ENCODE data around the gene KIAA1217.
"Not testable (repeated sequence)": the region's sequence is repeated elsewhere in the genome, so short reads cannot be mapped to it uniquely, and the experiment has no call there.

The KIAA1217 gene

DNA sequence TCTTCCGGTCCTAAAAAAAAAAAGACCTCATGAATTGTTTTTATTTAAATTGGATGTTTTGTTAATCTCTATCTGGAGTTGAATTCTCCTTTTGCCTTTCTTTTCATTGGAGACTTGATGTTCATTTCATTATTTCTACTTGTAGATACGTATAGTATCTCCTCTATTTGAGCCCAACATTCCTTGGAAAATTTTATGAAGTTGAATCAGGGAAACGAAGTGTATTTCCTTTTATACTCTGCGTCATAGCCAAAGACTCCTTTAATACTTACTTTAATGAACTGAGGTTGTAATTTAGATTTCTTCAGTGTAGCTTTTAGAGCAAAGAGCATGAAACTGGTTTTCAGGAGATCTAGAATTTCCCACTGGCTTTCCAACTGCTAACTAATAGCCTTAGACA lies 132.4 kb downstream of the KIAA1217 start:
- no peak for DNase-seq

DNA sequence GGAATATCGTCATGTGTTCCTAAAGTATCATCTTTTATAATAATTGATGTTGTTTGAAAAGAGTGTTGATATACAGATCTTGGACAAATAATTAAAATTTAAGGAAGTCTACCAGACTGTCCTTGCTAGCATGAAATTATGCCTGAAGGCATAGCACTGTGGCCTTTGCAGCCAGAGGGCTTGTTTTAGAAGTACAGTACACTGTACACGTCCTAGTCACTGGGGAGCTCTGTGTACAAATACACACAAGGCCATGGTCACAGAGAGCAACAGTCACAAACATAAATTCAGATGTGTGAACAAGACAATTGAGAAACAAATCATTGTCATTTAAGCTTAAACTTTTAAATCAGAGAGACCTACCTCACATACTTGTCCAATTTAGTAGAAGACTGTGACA lies 133.0 kb downstream of the KIAA1217 start:
- no peak for DNase-seq

- DNase-seq: no peak
Observed at GRCh38 chr10:24343686-24344085, 134.7 kb downstream of the KIAA1217 start.

GRCh38 chr10:24344279-24344678 lies 135.3 kb downstream of the KIAA1217 start:
- no peak for DNase-seq

- DNase-seq: no peak
Observed at GRCh38 chr10:24344695-24345463, 135.9 kb downstream of the KIAA1217 start.

GRCh38 chr10:24346877-24347519 lies 138.1 kb downstream of the KIAA1217 start:
- no peak for DNase-seq

GRCh38 chr10:24349379-24350001 lies 140.6 kb downstream of the KIAA1217 start:
- no peak for DNase-seq

DNA sequence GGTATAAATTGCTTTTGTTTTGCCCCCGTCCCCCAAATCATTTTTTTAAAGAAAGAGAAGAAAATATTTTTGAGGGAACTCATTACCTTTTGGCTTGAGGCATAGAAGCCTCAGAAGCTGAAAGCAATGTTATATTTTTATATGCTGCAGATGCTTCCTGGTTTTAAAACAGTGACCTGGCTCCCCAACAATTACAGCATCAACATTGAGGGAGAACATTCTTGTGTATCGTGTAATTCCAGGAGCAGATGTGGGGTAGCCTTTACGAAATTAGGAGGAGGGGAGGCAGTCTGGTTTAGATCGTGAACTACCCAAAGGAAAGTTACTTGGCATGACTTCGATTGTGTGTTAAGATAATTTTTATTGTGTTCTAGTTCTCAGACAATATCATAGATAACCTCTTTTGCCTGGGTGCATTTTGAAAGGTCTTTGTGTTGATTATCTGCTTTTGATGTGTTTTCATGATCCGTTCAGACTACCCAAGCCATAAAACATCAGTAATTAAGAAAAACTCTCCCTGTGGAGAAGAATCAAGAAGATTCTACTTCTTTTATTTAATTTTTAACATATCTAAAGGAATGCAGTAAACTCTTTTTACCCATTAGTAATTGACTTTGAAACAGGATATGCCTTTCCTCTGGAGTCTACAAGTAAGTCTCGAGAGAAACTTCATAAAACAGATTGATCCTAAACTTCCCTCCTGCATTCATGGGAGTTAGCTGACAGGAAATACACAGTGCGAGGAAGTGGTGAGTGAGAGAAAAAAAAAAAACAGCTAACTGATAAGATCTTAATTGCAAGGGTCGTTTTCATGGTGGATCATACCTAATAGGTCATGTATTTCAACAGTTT lies 141.4 kb downstream of the KIAA1217 start:
- no peak for DNase-seq

DNA sequence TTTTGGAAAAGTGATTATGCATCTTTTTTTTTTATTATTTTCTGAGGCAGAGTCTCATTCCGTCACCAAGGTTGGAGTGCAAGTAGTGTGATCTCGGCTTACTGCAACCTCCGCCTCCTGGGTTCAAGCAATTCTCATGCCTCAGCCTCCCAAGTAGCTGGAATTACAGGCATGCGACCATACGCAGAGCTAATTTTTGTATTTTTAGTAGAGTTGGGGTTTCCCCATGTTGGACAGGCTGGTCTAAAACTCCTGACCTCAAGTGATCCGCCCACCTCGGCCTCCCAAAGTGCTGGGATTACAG lies 141.9 kb downstream of the KIAA1217 start:
- not testable (repeated sequence) for DNase-seq

GRCh38 chr10:24351961-24352360 lies 143.0 kb downstream of the KIAA1217 start:
- no peak for DNase-seq

- DNase-seq: no peak
Observed at GRCh38 chr10:24352399-24352798, 143.5 kb downstream of the KIAA1217 start.

DNA sequence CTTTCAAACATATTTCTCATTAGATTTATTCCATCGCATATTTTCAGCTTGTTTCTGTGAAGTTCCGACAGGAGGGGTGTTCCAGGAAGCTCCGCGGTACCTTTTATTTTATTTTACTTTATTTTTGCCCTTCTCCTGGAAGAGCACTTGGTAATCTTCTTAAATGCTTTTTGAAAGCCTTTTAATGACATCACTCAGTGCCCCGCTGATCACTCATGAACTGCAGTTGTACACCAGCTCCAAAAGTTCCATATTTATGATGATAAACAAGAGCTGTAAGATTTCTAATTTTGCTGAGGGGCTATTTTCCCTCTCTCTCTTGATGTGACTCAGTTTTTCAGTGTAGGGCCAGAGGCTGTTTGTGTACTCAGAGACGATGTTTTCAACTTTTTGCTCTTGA lies 144.4 kb downstream of the KIAA1217 start:
- DNase-seq: no peak

GRCh38 chr10:24355056-24355688 lies 146.2 kb downstream of the KIAA1217 start:
- DNase-seq: no peak

DNA sequence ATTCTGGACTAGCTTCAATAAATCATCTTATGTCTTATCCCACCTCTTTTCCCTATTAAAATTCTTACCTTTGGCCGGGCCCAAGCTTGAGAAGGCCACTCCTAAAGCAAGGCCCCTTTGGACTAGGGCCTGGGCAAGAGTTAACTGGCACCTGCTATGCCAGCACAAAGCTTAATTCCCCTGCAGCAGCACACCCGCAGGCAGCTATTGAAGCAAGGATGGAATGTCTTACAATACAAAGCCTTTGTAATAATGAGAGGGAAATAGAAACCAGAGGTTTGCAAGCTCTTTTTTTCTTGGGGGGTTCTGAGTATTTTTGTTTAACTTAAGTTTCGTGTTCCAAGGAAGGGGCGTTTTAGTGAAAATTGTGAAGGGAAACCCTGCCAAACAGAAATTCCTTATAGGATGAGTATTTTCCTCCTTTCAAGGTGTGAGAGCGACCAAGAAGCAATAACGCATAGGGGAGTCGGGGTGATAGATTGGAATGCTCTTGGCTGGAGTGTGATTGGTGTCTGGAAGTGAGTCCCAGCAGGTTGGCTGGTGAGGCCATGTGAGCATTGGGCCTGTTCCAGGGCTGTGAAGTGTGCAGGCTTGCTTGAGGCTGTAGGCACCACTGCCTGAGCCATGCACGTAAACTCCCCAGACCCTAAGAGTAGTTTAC lies 148.5 kb downstream of the KIAA1217 start:
- no peak for DNase-seq

DNA sequence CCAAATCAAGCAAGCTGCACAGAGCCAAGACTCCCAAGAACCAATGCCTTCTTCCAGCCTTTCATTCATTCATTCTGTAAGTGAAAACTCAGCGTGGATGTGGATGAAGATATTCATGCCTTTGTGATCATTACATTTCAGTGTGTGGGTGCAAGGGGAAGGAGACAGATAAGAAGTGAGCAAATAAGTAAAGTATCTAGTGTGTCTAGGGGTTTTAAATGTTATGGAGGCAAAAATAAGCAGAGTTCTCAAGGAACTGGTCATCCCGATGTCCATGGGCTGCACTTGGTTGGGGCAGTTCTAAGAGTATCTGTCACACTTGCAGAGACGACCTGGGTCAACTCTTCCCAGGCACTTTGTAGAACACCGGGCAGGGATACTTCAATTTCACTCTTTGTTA lies 149.1 kb downstream of the KIAA1217 start:
- no peak for DNase-seq

GRCh38 chr10:24360282-24361127 lies 151.6 kb downstream of the KIAA1217 start:
- no peak for DNase-seq

DNA sequence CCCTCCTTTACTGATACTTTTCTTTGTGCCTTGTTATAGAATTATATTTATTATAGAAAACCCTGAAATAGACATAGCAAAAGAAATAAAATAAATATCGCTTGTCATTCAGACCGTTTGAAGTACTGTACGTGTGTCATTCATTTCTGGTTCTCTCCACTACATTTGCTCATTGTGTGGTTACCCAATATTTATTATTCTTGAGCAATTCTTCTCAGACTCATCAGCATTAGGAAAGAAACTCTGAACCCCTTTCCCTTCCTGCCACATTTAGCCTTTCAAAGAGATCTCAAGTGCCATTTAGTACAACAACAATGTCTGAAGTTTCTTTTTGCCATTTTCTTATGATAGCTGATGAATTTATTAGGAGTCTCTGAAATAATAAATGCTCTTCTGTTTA lies 154.1 kb downstream of the KIAA1217 start:
- no peak for DNase-seq

DNA sequence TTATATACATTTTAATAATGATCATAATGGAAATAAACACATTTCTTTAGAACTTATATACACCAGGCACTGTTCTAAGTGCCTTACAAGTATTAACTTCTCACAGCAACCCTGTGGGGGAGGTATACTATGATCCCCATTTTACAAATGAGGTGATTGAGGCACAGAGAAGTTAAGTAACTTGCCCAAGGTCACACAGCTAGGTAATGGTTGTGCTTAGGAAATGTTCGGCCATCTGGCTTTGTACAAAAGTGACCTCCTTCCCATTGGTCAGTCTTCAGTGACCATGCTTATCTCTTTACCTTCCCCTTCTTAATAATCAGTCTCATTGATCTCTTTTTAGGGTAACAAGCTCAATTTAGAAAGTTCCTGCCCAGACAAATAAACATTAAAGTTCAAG lies 158.8 kb downstream of the KIAA1217 start:
- no peak for DNase-seq

GRCh38 chr10:24370877-24371276 lies 161.9 kb downstream of the KIAA1217 start:
- no peak for DNase-seq

DNA sequence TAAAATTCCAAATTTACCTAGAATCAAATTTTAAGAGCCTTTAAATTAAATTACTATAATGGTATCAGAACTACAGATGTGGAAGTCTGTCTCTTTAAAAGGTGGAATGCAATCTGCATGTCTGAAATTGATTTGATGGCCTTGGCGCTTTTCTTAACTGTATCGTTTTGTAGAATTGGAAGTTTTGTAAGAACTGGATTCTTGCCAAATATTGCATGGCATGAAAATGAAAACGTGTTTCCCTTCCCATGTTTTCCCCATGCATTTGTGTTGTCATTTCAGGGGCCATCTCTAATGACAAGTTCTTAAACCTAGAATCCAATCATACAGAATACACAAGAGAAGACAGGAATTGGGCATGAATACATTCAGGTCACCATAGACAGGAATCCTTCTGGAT lies 162.5 kb downstream of the KIAA1217 start:
- DNase-seq: no peak
